HG03064 (cell line): ENCODE measurements around the gene PCNP.
"Not testable (repeated sequence)": the region's sequence is repeated elsewhere in the genome, so short reads cannot be mapped to it uniquely, and the experiment has no call there.

Experiments used
- ATAC-seq: cut with Tn5 transposase; IDR thresholded peaks from one replicate; pipeline ENCODE4 v1.9.1; 2021; ENCODE audit warnings: low read depth; ENCODE audit not compliant: unreplicated experiment

PCNP gene

DNA sequence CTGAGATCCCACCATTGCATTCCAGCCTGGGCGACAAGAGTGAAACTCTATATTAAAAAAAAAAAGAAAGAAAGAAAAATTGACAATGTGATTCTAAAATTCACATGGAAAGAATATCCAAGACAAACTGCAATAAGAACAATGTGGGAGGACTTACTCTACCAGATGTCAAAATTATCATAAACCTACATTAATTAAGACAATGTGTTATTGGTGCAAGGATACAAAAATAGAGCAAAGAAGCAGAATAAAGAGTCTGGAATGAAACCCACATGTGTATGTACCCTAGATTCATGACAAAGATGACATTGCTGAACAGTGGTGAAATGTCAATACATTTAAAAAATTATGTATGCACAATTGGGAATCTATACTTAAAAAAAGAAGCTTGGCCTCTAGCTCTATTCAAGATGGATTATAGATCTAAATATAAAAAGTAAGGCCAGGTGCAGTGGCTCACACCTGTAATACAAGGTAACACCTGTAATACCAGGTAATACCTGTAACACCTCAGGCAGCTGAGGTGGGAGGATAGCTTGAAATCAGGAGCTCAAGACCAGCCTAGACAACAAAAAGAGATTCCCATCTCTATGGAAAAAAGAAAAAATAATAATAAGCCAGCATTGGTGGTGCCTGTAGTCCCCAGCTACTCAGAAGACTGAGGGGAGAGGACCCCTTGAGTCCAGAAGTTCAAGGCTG is 57.3 kb downstream of the PCNP start:
- ATAC-seq = no peak

- ATAC-seq = not testable (repeated sequence)
Measured at GRCh38 chr3:101631959-101632358, 58.0 kb downstream of the PCNP start.

DNA sequence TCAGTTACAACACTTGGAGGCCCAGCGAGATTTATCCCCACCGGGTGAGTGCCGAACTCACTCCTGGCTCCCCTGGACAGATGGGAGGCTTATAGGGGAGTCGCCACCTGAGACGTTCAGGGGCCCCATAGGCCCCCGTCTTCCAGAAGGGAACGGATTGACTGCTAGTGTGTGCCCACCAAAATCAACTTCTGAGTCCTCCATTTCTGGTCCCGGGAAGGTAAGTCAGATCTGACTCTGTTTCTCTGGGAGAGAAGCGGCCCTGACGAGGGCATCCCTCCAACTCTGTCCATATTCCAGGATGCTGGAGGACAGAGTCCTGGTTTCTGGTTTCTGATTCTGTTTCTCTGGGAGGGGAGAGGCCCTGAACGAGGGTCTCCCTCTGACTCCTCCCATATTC is 58.6 kb downstream of the PCNP start:
- no peak for ATAC-seq

- no peak for ATAC-seq
Measured at GRCh38 chr3:101633186-101633585, 59.2 kb downstream of the PCNP start.

DNA sequence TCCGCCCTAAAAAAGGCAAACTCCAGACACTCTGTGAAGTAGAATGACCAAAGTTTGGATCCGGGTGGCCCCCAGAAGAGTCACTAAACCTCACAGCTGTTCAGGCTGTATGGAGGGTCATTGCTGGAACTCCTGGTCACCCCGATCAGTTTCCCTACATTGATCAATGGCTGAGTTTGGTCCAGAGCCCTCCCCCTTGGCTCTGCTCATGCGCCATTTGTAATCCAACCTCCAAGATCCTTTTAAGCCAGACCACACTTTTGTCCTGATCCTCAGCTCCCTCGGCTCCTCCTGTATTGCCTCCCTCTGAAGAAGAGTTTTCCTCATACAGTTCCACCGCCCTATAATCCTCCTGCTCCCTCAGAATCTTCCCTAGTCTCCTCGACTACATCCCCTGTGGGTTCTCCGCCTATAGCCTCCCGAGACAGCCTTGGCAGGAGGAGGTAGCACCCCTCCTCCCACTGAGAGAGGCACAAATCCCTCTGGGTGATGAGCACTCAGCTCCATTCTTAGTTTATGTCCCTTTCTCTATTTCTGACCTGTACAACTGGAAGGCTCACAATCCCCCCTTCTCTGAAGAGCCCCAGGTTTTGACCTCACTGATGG is 60.7 kb downstream of the PCNP start:
- no peak for ATAC-seq

DNA sequence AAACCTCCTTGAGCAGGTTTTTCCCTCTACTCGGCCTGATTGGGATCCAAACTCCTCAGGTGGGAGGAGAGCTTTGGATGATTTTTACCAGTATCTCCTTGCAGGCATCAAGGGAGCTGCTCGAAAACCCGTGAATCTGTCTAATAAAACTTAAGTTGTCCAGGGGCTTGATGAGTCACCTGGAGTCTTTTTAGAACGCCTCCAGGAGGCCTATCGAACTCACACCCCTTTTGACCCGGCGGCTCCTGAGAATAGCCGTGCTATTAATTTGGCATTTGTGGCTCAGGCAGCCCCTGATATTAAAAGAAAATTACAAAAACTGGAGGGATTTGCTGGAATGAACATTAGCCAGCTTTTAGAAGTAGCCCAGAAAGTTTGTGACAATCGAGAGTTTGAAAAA is 61.4 kb downstream of the PCNP start:
- no peak for ATAC-seq

GRCh38 chr3:101635954-101636798 is 62.2 kb downstream of the PCNP start:
- ATAC-seq = peak; percentile 82

- no peak for ATAC-seq
Measured at GRCh38 chr3:101637451-101637850, 63.5 kb downstream of the PCNP start.

GRCh38 chr3:101638261-101638745 is 64.3 kb downstream of the PCNP start:
- ATAC-seq = no peak

GRCh38 chr3:101639280-101639963 is 65.4 kb downstream of the PCNP start:
- ATAC-seq = no peak

DNA sequence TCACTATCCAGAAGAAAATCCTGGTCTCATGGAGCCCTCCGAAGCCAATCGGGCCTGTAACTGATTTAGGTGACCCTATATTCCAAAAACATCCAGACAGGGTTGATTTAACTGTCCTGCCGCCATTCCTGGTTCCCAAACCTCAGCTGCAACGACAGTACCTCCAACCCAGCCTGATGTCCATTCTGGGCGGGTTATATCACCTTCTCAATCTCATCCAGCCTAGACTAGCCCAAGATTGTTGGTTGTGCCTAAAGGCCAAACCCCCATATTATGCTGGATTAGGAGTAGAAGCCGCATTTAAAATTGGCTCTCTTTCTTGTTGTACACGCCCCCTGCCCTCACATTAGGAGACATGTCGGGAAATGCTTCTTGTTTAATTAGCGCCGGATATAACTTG is 66.3 kb downstream of the PCNP start:
- no peak for ATAC-seq

DNA sequence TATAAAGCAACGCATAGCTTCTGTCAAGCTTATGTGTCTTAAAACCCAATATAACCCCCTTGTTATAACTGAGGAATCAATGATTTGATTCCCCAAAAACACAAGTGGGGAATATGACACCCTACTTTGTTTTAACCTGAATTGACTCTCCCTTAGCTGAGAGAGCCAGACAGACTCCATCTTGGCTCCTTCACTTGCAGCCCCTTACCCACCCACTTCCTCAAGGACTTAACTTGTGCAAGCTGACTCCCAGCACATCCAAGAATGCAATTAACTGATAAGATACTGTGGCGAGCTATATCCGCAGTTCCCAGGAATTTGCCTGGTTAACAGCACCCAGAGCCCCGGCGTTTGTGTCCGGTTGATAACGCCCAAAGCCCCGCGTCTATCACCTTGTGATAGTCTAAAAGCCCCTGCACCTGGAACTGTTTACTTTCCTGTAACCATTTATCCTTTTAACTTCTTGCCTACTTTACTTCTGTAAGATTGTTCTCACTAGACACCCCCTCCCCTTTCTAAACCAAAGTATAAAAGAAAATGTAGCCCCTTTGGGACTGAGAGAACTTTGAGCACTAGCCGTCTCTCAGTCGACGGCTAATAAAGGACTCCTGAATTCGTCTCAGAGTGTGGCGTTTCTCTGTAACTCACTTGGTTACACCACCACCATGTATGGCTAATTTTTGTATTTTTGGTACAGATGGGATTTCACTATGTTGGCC is 67.6 kb downstream of the PCNP start:
- ATAC-seq = not testable (repeated sequence)

DNA sequence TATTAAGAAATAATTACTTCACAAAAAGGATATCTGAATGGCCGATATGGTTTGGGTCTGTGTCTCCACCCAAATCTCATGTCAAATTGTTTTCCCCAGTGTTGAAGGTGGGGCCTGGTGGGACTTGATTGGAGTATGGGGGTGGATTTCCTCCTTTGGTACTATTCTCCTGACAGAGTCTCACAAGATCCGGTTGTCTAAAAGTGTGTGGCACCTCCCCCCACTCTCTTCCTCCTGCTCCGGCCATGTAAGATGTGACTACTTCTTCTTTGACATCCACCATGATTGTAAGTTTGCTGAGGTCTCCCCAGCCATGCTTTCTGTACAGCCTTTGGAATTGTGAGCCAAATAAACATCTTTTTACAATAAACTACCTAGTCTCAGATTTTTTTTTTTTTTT is 68.5 kb downstream of the PCNP start:
- no peak for ATAC-seq

DNA sequence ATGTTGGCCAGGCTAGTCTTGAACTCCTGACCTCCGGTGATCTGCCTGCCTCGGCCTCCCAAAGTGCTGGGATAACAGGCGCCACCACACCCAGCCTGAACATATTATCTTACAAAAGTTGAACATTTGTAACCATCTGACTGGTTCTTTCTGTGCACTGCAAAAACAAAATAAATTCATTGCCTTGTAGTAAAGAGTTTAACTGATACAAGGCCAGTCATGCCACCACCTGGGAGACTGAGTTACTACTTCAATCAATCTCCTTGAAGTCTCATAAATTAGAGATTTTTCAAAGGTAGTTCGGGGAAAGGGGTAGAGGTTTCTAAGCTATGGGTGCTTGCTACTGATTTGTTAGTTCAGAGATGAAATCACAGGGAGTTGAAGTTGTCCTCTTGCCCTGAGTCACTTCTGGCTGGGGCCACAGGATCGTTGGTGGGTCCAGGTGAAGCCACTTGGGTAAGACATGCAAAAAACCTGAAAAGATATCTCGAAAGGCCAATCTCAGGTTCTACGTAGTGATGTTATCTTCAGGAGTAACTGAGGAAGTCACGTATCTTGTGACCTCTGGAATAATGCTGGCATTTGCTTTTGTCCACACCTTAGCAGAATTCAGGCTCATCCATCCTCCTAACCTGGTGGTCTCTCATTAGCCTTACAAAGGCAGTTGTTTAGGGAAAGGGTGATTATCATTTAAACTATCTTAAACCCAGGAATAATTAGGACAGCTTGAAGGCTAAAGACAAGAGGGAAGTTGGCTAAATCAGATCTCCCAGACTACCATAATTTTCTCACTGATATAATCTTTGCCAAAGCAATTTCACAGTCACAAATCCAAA is 69.2 kb downstream of the PCNP start:
- no peak for ATAC-seq
